Mesenteric fat pad (tissue), 1 donor: ENCODE measurements around the gene LRRN3. TPM values are rescaled to one million over a fixed set of nuclear protein-coding genes. Genes with fewer than 3 reads are reported as not detected.
"Not testable (repeated sequence)": the region's sequence is repeated elsewhere in the genome, so short reads cannot be mapped to it uniquely, and the experiment has no call there.

ENCODE experiments used
- DNase-seq: peaks from one replicate; pipeline ENCODE4 v3.0.0-alpha.2; 2020; ENCODE audit warnings: low spot score
- long read RNA-seq: library from polyadenylated mRNA; unstranded; transcript quantifications from one replicate; pipeline ENCODE4 v2.0.0, GENCODE V29; 2020
- total RNA-seq: library from RNA; stranded (reverse); fragmentation: NEBNext Ultra II Directional; extraction: Animal tissue kit (Norgen Biotek cat#: 25700); gene quantifications from one replicate; pipeline ENCODE4 v1.2.1, GENCODE V29; 2021
- donor health status: DM: yes; HTN: yes; CAD: no.

The LRRN3 gene
- 2.0 TPM for total RNA-seq
- long read RNA-seq, transcript LRRN3-203 (2 exons, 3,513 nt) = major isoform, 6 of 13 reads
- long read RNA-seq, partial matches to known transcripts = 2 of 13 reads
- long read RNA-seq, other reads (novel, unspliced or antisense) = 3 of 13 reads

- DNase-seq = no peak
Measured at GRCh38 chr7:111090846-111091245, at the start of gene LRRN3. Gene LRRN3 (plus strand): TSS chr7:111091127. CDS start chr7:111122773, 31,646 bp downstream.

GRCh38 chr7:111041577-111041976, 49.4 kb upstream of the LRRN3 start:
- no peak for DNase-seq

- no peak for DNase-seq
Measured at GRCh38 chr7:111042842-111043241, 48.1 kb upstream of the LRRN3 start.

- DNase-seq = no peak
Measured at GRCh38 chr7:111043561-111043960, 47.4 kb upstream of the LRRN3 start.

GRCh38 chr7:111045449-111045848, 45.5 kb upstream of the LRRN3 start:
- no peak for DNase-seq

- DNase-seq = no peak
Measured at GRCh38 chr7:111047595-111047994, 43.3 kb upstream of the LRRN3 start.

- DNase-seq = no peak
Measured at GRCh38 chr7:111049971-111050680, 40.8 kb upstream of the LRRN3 start.

GRCh38 chr7:111050875-111051416, 40.0 kb upstream of the LRRN3 start:
- no peak for DNase-seq

- no peak for DNase-seq
Measured at GRCh38 chr7:111051832-111052231, 39.1 kb upstream of the LRRN3 start.

GRCh38 chr7:111053035-111053434, 37.9 kb upstream of the LRRN3 start:
- no peak for DNase-seq

GRCh38 chr7:111056371-111056770, 34.6 kb upstream of the LRRN3 start:
- DNase-seq = no peak

- no peak for DNase-seq
Measured at GRCh38 chr7:111057066-111057465, 33.9 kb upstream of the LRRN3 start.

GRCh38 chr7:111059833-111060232, 31.1 kb upstream of the LRRN3 start:
- DNase-seq = no peak

- no peak for DNase-seq
Measured at GRCh38 chr7:111063166-111063565, 27.8 kb upstream of the LRRN3 start.

- no peak for DNase-seq
Measured at GRCh38 chr7:111067251-111067650, 23.7 kb upstream of the LRRN3 start.

- no peak for DNase-seq
Measured at GRCh38 chr7:111067682-111068081, 23.2 kb upstream of the LRRN3 start.

GRCh38 chr7:111068618-111069017, 22.3 kb upstream of the LRRN3 start:
- no peak for DNase-seq

GRCh38 chr7:111071556-111071955, 19.4 kb upstream of the LRRN3 start:
- DNase-seq = no peak

- not testable (repeated sequence) for DNase-seq
Measured at GRCh38 chr7:111072658-111073057, 18.3 kb upstream of the LRRN3 start.

GRCh38 chr7:111074071-111074747, 16.7 kb upstream of the LRRN3 start:
- DNase-seq = no peak

- no peak for DNase-seq
Measured at GRCh38 chr7:111074748-111075146, 16.2 kb upstream of the LRRN3 start.

- DNase-seq = no peak
Measured at GRCh38 chr7:111075498-111075897, 15.4 kb upstream of the LRRN3 start.
